B cell (primary cell): ENCODE results near the gene ZNF516. TPM values are rescaled to one million over a fixed set of nuclear protein-coding genes. Genes with fewer than 3 reads are reported as not detected.

ENCODE experiments used
- ATAC-seq: fragments of 200-7000 bp; cut with Tn5 transposase; one replicate; pipeline ENCODE4 v1.10.0; 2021; ENCODE audit warnings: low read depth, mild to moderate bottlenecking, moderate number of reproducible peaks, moderate library complexity
- CTCF ChIA-PET: fragments of 350-600 bp; sonication (Branson Sonifier 250); formaldehyde crosslinking; loops from one replicate; lab custom pipeline; 2021; ENCODE audit warnings: antibody characterized with exemption, inconsistent platforms; lab: Charles Lee
- POLR2A ChIA-PET: fragments of 350-600 bp; sonication (Branson Sonifier 250); formaldehyde crosslinking; loops from one replicate; lab custom pipeline; 2021; ENCODE audit warnings: antibody characterized with exemption; lab: Charles Lee
- DNase-seq: peaks from one replicate; pipeline ENCODE4 v3.0.0; 2013
- H2AFZ ChIP-seq: 2 replicates; pipeline ENCODE4 v1.6.1; 2012; ENCODE audit warnings: mild to moderate bottlenecking, low read depth, low read length; ENCODE audit not compliant: insufficient read depth, poor library complexity, severe bottlenecking
- H3K27ac ChIP-seq, 2 donors: 1 replicate in 1 of 2; 2 replicates in 1 of 2; pipeline ENCODE4 v1.5.1; 2012 to 2013; ENCODE audit warnings: low read length in 2 of 2, mild to moderate bottlenecking in 2 of 2, moderate library complexity in 1 of 2
- H3K27me3 ChIP-seq, 4 experiments: fragments of 200-600 bp in 1 of 4; sonication (generic) in 1 of 4; replicated peaks in 1 of 4; 1 replicate in 2 of 4; 2 replicates in 2 of 4; pipeline versions ENCODE4 v1.6.1 to v1.7.0; 2013 to 2016; ENCODE audit warnings: low read length in 3 of 4, mild to moderate bottlenecking in 2 of 4, mixed read lengths in 1 of 4, moderate library complexity in 1 of 4; ENCODE audit not compliant: insufficient read depth in 4 of 4, control insufficient read depth in 3 of 4; ENCODE audit errors: control extremely low read depth in 1 of 4
- H3K36me3 ChIP-seq, 2 experiments: replicated peaks in 1 of 2; 1 replicate in 1 of 2; 2 replicates in 1 of 2; pipeline versions ENCODE4 v1.6.1 to v1.7.1; 2013; ENCODE audit warnings: low read length in 1 of 2; ENCODE audit not compliant: insufficient read depth in 2 of 2, control insufficient read depth in 1 of 2; ENCODE audit errors: control extremely low read depth in 1 of 2, extremely low read depth in 1 of 2
- H3K4me1 ChIP-seq, 2 donors: fragments of 200-600 bp in 1 of 2; sonication (generic) in 1 of 2; 1 replicate in 1 of 2; 2 replicates in 1 of 2; pipeline versions ENCODE4 v1.5.1 to v1.6.1; 2013 to 2017; ENCODE audit warnings: low read length in 2 of 2; ENCODE audit not compliant: control insufficient read depth in 2 of 2, insufficient read depth in 2 of 2
- H3K4me2 ChIP-seq: replicated peaks from 2 replicates; pipeline ENCODE3; 2012; ENCODE audit warnings: mild to moderate bottlenecking, low read depth, low read length; ENCODE audit not compliant: poor library complexity, severe bottlenecking
- H3K4me3 ChIP-seq, 5 experiments: fragments of 200-600 bp in 1 of 5; sonication (generic) in 1 of 5; 1 replicate in 3 of 5; 2 replicates in 2 of 5; pipeline versions ENCODE4 v1.5.1 to v1.7.0; 2011 to 2016; ENCODE audit warnings: low read length in 4 of 5, mild to moderate bottlenecking in 4 of 5, low read depth in 2 of 5, control low read depth in 1 of 5, moderate library complexity in 1 of 5; ENCODE audit not compliant: insufficient read depth in 1 of 5; ENCODE audit errors: control extremely low read depth in 1 of 5, extremely low read depth in 1 of 5
- H3K79me2 ChIP-seq: fragments of 200-600 bp; sonication (generic); one replicate; pipeline ENCODE4 v1.6.0; 2016; ENCODE audit warnings: low read length; ENCODE audit not compliant: control insufficient read depth, insufficient read depth
- H3K9ac ChIP-seq: fragments of 200-600 bp; sonication (generic); 2 replicates; pipeline ENCODE4 v1.6.1; 2017; ENCODE audit warnings: mild to moderate bottlenecking, low read length, moderate library complexity
- H3K9me3 ChIP-seq, 3 donors: one replicate each; pipeline versions ENCODE4 v1.6.1 to v1.7.1; 2013; ENCODE audit warnings: low read length in 2 of 3; ENCODE audit not compliant: control insufficient read depth in 2 of 3, insufficient read depth in 1 of 3; ENCODE audit errors: control extremely low read depth in 1 of 3
- H4K20me1 ChIP-seq: 2 replicates; pipeline ENCODE4 v1.6.0; 2012; ENCODE audit warnings: mild to moderate bottlenecking, low read length; ENCODE audit not compliant: insufficient read depth, control insufficient read depth, poor library complexity, severe bottlenecking
- H3K27ac Mint-ChIP-seq: one replicate; pipeline ENCODE4 v1.8.0; 2021; ENCODE audit warnings: mixed read lengths
- H3K27me3 Mint-ChIP-seq: one replicate; pipeline ENCODE4 v1.8.0; 2021; ENCODE audit warnings: mixed read lengths
- H3K4me1 Mint-ChIP-seq: one replicate; pipeline ENCODE4 v1.8.0; 2021; ENCODE audit warnings: mixed read lengths
- H3K4me3 Mint-ChIP-seq: one replicate; pipeline ENCODE4 v1.8.0; 2021; ENCODE audit warnings: mixed read lengths
- H3K9me3 Mint-ChIP-seq: one replicate; pipeline ENCODE4 v1.8.0; 2022; ENCODE audit warnings: mixed read lengths; ENCODE audit not compliant: insufficient read depth
- EZH2 ChIP-seq: IDR thresholded peaks from 2 replicates; pipeline ENCODE4 v1.6.1; 2012; ENCODE audit warnings: borderline replicate concordance, low read depth, mild to moderate bottlenecking, moderate library complexity, low read length; ENCODE audit not compliant: insufficient read depth, poor library complexity, severe bottlenecking
- WGBS: methylation state at CpG from one replicate; pipeline ENCODE4 v1.1.5; 2013; ENCODE audit warnings: missing lambda C conversion rate; ENCODE audit not compliant: insufficient coverage; 5-methylcytosine and 5-hydroxymethylcytosine counted together
- intact Hi-C: fragments of 100-400 bp; cut with micrococcal nuclease; formaldehyde crosslinking; loops from one replicate; pipeline ENCODE4 v1.10.0; 2022
- polyA plus RNA-seq: library from polyadenylated mRNA; depleted of rRNA; stranded (reverse); fragments of >200 nt; gene quantifications from 2 replicates; pipeline ENCODE4 v1.2.3, GENCODE V29; 2012
- total RNA-seq, 2 donors: library from RNA; stranded (reverse); fragments of 120-200 nt in 1 of 2; gene quantifications; 1 replicate in 1 of 2; 2 replicates in 1 of 2; pipeline versions ENCODE4 v1.2.3 to v1.2.4, GENCODE V29; 2013 to 2022
- TF ChIP-seq, protein P1 (sequence below): fragments of 200-600 bp; IDR thresholded peaks from one replicate; pipeline ENCODE4 v1.8.0; 2022; ENCODE audit warnings: antibody characterized with exemption, mild to moderate bottlenecking

The ZNF516 gene
- total and polyA plus RNA-seq, 2 donors (not counting 1 experiment from before 2014, with no cell fraction given) = 6.7 to 27.1 TPM

DNA sequence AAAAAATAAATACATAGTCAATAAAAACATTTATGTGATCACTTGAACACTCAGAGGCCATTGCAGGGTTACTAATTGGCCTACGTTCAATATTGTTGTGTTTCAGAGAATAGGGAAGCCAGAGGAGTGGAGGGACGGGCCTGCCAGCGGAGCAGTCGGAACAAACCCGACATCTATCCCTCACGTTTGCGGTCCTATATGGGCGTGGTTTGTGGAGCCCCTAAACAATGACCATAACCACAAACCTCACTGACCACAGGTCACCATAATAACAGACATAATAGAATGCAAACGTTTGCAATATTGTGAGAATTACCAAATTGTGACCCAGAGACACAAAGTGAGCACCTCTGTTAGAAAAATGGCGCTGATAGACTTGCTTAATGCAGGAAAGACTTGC is 19.5 kb upstream of the ZNF516 start:
- Mint-ChIP-seq H3K27me3 (peaks cover 38% of the 10 kb centered on the region), H3K4me1 (peaks cover 18% of the 10 kb centered on the region), H3K27ac (no peak overlapping the region), H3K4me3 (no peak overlapping the region), H3K9me3 (no peaks in the 10 kb centered on the region)
- POLR2A ChIA-PET = no interaction called here
- H3K9ac ChIP-seq = no peak overlapping the region
- 85% methylated on average over 7 of the region's 10 CpGs for WGBS
- H2AFZ ChIP-seq = no peak overlapping the region
- no peak for ATAC-seq
- H3K27me3 ChIP-seq = peaks cover 0 to 14% (median 3%) of the 10 kb centered on the region in 4 experiments
- peaks cover 10 to 12% of the 10 kb centered on the region in 2 donors for H3K4me1 ChIP-seq
- no peaks in the 10 kb centered on the region for H4K20me1 ChIP-seq
- no peak overlapping the region for H3K4me3 ChIP-seq
- CTCF ChIA-PET = interaction anchor here (0.7 kb wide), 1 partner anchor 68 kb away, joined by 4 read pairs; no protein-coding TSS in a partner anchor
- DNase-seq = no peak
- intact Hi-C loops = no loop called here
- no peak overlapping the region for H3K4me2 ChIP-seq
- no peaks in the 10 kb centered on the region for H3K36me3 ChIP-seq
- H3K27ac ChIP-seq = no peak overlapping the region
- no peak for TF ChIP-seq EZH2
- TF ChIP-seq, protein P1, sequence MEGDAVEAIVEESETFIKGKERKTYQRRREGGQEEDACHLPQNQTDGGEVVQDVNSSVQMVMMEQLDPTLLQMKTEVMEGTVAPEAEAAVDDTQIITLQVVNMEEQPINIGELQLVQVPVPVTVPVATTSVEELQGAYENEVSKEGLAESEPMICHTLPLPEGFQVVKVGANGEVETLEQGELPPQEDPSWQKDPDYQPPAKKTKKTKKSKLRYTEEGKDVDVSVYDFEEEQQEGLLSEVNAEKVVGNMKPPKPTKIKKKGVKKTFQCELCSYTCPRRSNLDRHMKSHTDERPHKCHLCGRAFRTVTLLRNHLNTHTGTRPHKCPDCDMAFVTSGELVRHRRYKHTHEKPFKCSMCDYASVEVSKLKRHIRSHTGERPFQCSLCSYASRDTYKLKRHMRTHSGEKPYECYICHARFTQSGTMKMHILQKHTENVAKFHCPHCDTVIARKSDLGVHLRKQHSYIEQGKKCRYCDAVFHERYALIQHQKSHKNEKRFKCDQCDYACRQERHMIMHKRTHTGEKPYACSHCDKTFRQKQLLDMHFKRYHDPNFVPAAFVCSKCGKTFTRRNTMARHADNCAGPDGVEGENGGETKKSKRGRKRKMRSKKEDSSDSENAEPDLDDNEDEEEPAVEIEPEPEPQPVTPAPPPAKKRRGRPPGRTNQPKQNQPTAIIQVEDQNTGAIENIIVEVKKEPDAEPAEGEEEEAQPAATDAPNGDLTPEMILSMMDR = no peak
- no peaks in the 10 kb centered on the region for H3K79me2 ChIP-seq
- H3K9me3 ChIP-seq = no peaks in the 10 kb centered on the region

DNA sequence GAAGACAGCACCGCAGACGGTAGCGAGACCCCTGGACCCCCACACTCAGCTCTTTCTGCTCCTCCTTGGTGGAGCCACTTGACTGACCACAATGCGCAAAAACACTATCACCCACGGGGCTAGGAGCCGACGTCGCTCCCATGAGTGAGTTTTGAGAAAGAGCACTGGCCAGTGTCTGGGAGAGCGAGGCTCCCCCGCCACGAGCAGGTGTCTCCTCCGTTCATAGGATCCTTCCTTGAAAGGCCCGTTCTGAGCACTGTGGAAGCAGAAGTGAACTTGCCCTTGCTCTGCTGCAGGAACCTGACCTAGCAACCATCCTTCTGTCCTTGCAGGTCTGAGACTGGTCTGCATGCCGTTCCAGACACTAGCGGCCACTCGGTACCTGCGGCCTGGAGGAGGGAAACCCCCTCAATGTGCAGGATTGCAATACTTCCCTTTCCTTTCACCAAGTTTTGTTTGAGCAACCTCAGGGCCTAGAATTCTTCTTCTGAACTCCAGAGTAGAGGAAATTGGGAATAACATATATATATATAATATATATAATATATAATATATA is 12.9 kb upstream of the ZNF516 start:
- H3K4me3 ChIP-seq = no peak overlapping the region
- ATAC-seq = no peak
- no peak overlapping the region for H3K9ac ChIP-seq
- no peak overlapping the region for H3K4me3 Mint-ChIP-seq
- WGBS = 95% methylated on average over 14 of the region's 17 CpGs
- intact Hi-C loops = no loop called here
- no peak overlapping the region for H3K27ac Mint-ChIP-seq
- no peaks in the 10 kb centered on the region for H3K9me3 Mint-ChIP-seq
- H3K4me1 Mint-ChIP-seq = no peaks in the 10 kb centered on the region
- peaks cover 17% of the 10 kb centered on the region for H3K27me3 Mint-ChIP-seq
- no peak for TF ChIP-seq EZH2
- TF ChIP-seq, protein P1 = no peak
- no peaks in the 10 kb centered on the region for H3K4me1 ChIP-seq
- POLR2A ChIA-PET = no interaction called here
- no peak overlapping the region for H3K4me2 ChIP-seq
- no peaks in the 10 kb centered on the region for H3K36me3 ChIP-seq
- H3K79me2 ChIP-seq = no peaks in the 10 kb centered on the region
- CTCF ChIA-PET = no interaction called here
- DNase-seq = no peak
- H3K27me3 ChIP-seq = no peaks in the 10 kb centered on the region
- H2AFZ ChIP-seq = no peak overlapping the region
- no peak overlapping the region for H3K27ac ChIP-seq
- no peaks in the 10 kb centered on the region for H4K20me1 ChIP-seq
- peaks cover 0 to 6% (median 0%) of the 10 kb centered on the region in 3 donors for H3K9me3 ChIP-seq
